Panc1 (cell line): Measurements from ENCODE around the gene ALDH9A1. TPM values are rescaled to one million over a fixed set of nuclear protein-coding genes. Genes with fewer than 3 reads are reported as not detected.

Source experiments
- ATAC-seq: fragments of 200-7000 bp; cut with Tn5 transposase; 2 replicates; pipeline ENCODE4 v1.9.1; 2020; ENCODE audit warnings: mild to moderate bottlenecking, moderate library complexity
- BruUV-seq: library from RNA; stranded (reverse); fragments of 400-500 nt; replicated peaks from 2 replicates; lab custom pipeline; 2021; lab: Mats Ljungman, UMichigan
- CTCF ChIA-PET: fragments of 300-600 bp; sonication (Branson Sonifier 250); formaldehyde crosslinking; loops from one replicate; lab custom pipeline; 2022; ENCODE audit warnings: antibody characterized with exemption; lab: Charles Lee
- POLR2A ChIA-PET: fragments of 300-600 bp; sonication (Branson Sonifier 250); formaldehyde crosslinking; loops from one replicate; lab custom pipeline; 2022; ENCODE audit warnings: antibody characterized with exemption; lab: Charles Lee
- DNase-seq: peaks from one replicate; pipeline ENCODE4 v3.0.0-alpha.2; 2010; ENCODE audit warnings: low read depth, low spot score
- H3K27ac ChIP-seq: 2 replicates; pipeline ENCODE4 v1.5.1; 2011; ENCODE audit warnings: mild to moderate bottlenecking, low read length, inconsistent platforms
- H3K27me3 ChIP-seq: fragments of 200-500 bp; sonication (Bioruptor generic); 2 replicates; pipeline ENCODE4 v1.6.0; 2014; ENCODE audit warnings: low read length, inconsistent platforms; ENCODE audit not compliant: control insufficient read depth, insufficient read depth
- H3K36me3 ChIP-seq: fragments of 200-500 bp; sonication (Bioruptor generic); 2 replicates; pipeline ENCODE4 v1.5.1; 2014; ENCODE audit warnings: inconsistent platforms, mild to moderate bottlenecking, low read length, moderate library complexity; ENCODE audit not compliant: control insufficient read depth, insufficient read depth
- H3K4me1 ChIP-seq: 2 replicates; pipeline ENCODE4 v1.5.1; 2011; ENCODE audit warnings: inconsistent platforms, mild to moderate bottlenecking, low read length, moderate library complexity; ENCODE audit not compliant: control insufficient read depth, insufficient read depth
- H3K4me3 ChIP-seq, 2 experiments: 2 replicates each; pipeline ENCODE4 v1.5.1; 2011 to 2012; ENCODE audit warnings: low read depth in 2 of 2, low read length in 2 of 2, mild to moderate bottlenecking in 2 of 2, inconsistent platforms in 1 of 2, moderate library complexity in 1 of 2
- H3K9me3 ChIP-seq: fragments of 200-500 bp; sonication (Bioruptor generic); 2 replicates; pipeline ENCODE4 v1.5.1; 2014; ENCODE audit warnings: low read depth, mild to moderate bottlenecking, inconsistent platforms, low read length, moderate library complexity; ENCODE audit not compliant: control insufficient read depth, insufficient read depth
- CTCF ChIP-seq: fragments of 450-650 bp; IDR thresholded peaks from 2 replicates; pipeline ENCODE4 v1.5.1; 2017; ENCODE audit warnings: mild to moderate bottlenecking
- POLR2AphosphoS5 ChIP-seq: IDR thresholded peaks from 2 replicates; pipeline ENCODE4 v1.6.1; 2012; ENCODE audit warnings: mild to moderate bottlenecking, low read depth, low read length, moderate library complexity
- SIN3A ChIP-seq: IDR thresholded peaks from 2 replicates; pipeline ENCODE4 v1.6.1; 2012; ENCODE audit warnings: low read depth, mild to moderate bottlenecking, low read length, moderate library complexity, borderline replicate concordance; ENCODE audit not compliant: insufficient read depth
- TCF7L2 ChIP-seq: IDR thresholded peaks from 2 replicates; pipeline ENCODE4 v1.6.1; 2011; ENCODE audit warnings: mild to moderate bottlenecking, low read depth, low read length, inconsistent platforms
- in situ Hi-C: cut with HindIII; loops from 2 replicates; pipeline ENCODE4 v1.10.0; 2016; ENCODE audit warnings: low sequenced_read_pairs, low pct_unique_long_range_greater_than_20kb
- intact Hi-C: fragments of 100-400 bp; cut with micrococcal nuclease; formaldehyde crosslinking; loops from one replicate; pipeline ENCODE4 v1.10.0; 2022; ENCODE audit not compliant: unreplicated experiment
- total RNA-seq: library from RNA; stranded (reverse); gene quantifications from one replicate; pipeline ENCODE4 v1.2.1, GENCODE V29; 2021; ENCODE audit not compliant: unreplicated experiment
- TF ChIP-seq, protein P1 (sequence below), 2 experiments: IDR thresholded peaks; 2 replicates each; pipeline ENCODE4 v1.6.1; 2011 to 2012; ENCODE audit warnings: low read depth in 2 of 2, control low read depth in 1 of 2, low read length in 1 of 2, mild to moderate bottlenecking in 1 of 2, moderate library complexity in 1 of 2; ENCODE audit not compliant: insufficient read depth in 1 of 2

Gene ALDH9A1
- total RNA-seq, 1 experiment from 2014 or later: 30.3 TPM

GRCh38 chr1:165635329-165635728 lies 63.0 kb downstream of the ALDH9A1 start:
- intact Hi-C loops: no loop called here
- peaks cover 3% of the 10 kb centered on the region; the same call in 1 of the 2 replicates for H3K36me3 ChIP-seq
- H3K4me1 ChIP-seq: peaks cover 17% of the 10 kb centered on the region
- H3K27ac ChIP-seq: no peak overlapping the region
- H3K4me3 ChIP-seq: no peak overlapping the region
- DNase-seq (no peak), ATAC-seq (no peak)
- no peaks in the 10 kb centered on the region for H3K9me3 ChIP-seq
- ChIA-PET POLR2A (no interaction called here), CTCF (no interaction called here)
- TF ChIP-seq SIN3A (no peak), CTCF (no peak), TCF7L2 (no peak)
- TF ChIP-seq, protein P1, sequence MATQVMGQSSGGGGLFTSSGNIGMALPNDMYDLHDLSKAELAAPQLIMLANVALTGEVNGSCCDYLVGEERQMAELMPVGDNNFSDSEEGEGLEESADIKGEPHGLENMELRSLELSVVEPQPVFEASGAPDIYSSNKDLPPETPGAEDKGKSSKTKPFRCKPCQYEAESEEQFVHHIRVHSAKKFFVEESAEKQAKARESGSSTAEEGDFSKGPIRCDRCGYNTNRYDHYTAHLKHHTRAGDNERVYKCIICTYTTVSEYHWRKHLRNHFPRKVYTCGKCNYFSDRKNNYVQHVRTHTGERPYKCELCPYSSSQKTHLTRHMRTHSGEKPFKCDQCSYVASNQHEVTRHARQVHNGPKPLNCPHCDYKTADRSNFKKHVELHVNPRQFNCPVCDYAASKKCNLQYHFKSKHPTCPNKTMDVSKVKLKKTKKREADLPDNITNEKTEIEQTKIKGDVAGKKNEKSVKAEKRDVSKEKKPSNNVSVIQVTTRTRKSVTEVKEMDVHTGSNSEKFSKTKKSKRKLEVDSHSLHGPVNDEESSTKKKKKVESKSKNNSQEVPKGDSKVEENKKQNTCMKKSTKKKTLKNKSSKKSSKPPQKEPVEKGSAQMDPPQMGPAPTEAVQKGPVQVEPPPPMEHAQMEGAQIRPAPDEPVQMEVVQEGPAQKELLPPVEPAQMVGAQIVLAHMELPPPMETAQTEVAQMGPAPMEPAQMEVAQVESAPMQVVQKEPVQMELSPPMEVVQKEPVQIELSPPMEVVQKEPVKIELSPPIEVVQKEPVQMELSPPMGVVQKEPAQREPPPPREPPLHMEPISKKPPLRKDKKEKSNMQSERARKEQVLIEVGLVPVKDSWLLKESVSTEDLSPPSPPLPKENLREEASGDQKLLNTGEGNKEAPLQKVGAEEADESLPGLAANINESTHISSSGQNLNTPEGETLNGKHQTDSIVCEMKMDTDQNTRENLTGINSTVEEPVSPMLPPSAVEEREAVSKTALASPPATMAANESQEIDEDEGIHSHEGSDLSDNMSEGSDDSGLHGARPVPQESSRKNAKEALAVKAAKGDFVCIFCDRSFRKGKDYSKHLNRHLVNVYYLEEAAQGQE (IDR thresholded peaks at IDR 0.05; ENCODE audit: insufficient read depth in 1 of 2, low read depth in 2 of 2, low read length in 1 of 2): no peak
- H3K27me3 ChIP-seq: no peaks in the 10 kb centered on the region
- in situ Hi-C loops: no loop called here
- BruUV-seq: no TSS peak

- ChIA-PET CTCF (no interaction called here), POLR2A (no interaction called here)
- Histone ChIP-seq H3K27ac (no peak overlapping the region), H3K27me3 (0 out of 2 replicates have a peak, but pooled peaks cover 3% of the 10 kb centered on the region), H3K4me1 (peaks cover 22% of the 10 kb centered on the region), H3K9me3 (no peaks in the 10 kb centered on the region), H3K4me3 (no peak overlapping the region), H3K36me3 (peaks cover 3% of the 10 kb centered on the region; the same call in 1 of the 2 replicates)
- intact Hi-C loops (no loop called here), in situ Hi-C loops (no loop called here)
- TF ChIP-seq, protein P1 (IDR thresholded peaks at IDR 0.05; ENCODE audit: insufficient read depth in 1 of 2, low read depth in 2 of 2, low read length in 1 of 2): no peak
- TF ChIP-seq SIN3A (no peak), TCF7L2 (no peak), POLR2AphosphoS5 (no peak), CTCF (no peak)
- BruUV-seq: no TSS peak
- no peak for ATAC-seq
- no peak for DNase-seq
Measured at GRCh38 chr1:165634154-165634921, 64.0 kb downstream of the ALDH9A1 start.
